Hepatocyte (in vitro differentiated cells): ENCODE measurements around the gene P2RY14. TPM values are rescaled to one million over a fixed set of nuclear protein-coding genes. Genes with fewer than 3 reads are reported as not detected.

Experiments used
- DNase-seq: peaks from one replicate; pipeline ENCODE4 v3.0.0-alpha.2; 2016; ENCODE audit warnings: low spot score
- H2AFZ ChIP-seq: fragments of 200-600 bp; sonication (generic); 2 replicates; pipeline ENCODE4 v1.6.0; 2016; ENCODE audit warnings: antibody characterized with exemption, mild to moderate bottlenecking
- H3K27ac ChIP-seq: fragments of 200-600 bp; sonication (generic); 2 replicates; pipeline ENCODE4 v1.5.1; 2016; ENCODE audit warnings: mild to moderate bottlenecking
- H3K27me3 ChIP-seq: fragments of 200-600 bp; sonication (generic); 2 replicates; pipeline ENCODE4 v1.6.1; 2016
- H3K36me3 ChIP-seq: fragments of 200-600 bp; sonication (generic); replicated peaks from 2 replicates; pipeline ENCODE4 v1.5.1; 2016; ENCODE audit warnings: low read depth; ENCODE audit not compliant: insufficient read depth
- H3K4me1 ChIP-seq: fragments of 200-600 bp; sonication (generic); 2 replicates; pipeline ENCODE4 v1.5.1; 2016; ENCODE audit warnings: mild to moderate bottlenecking, moderate library complexity; ENCODE audit not compliant: insufficient read depth
- H3K4me2 ChIP-seq: fragments of 200-600 bp; sonication (generic); 2 replicates; pipeline ENCODE4 v1.6.0; 2016
- H3K4me3 ChIP-seq: fragments of 200-600 bp; sonication (generic); 2 replicates; pipeline ENCODE4 v1.5.1; 2016; ENCODE audit warnings: mild to moderate bottlenecking
- H3K79me2 ChIP-seq: fragments of 200-600 bp; sonication (generic); 2 replicates; pipeline ENCODE4 v1.6.0; 2017; ENCODE audit warnings: mild to moderate bottlenecking
- H3K9me2 ChIP-seq: fragments of 200-600 bp; sonication (generic); replicated peaks from 2 replicates; pipeline ENCODE4 v1.6.0; 2017; ENCODE audit warnings: mild to moderate bottlenecking; ENCODE audit not compliant: insufficient read depth
- H3K9me3 ChIP-seq: fragments of 200-600 bp; sonication (generic); 2 replicates; pipeline ENCODE4 v1.5.1; 2016; ENCODE audit warnings: low read depth, mild to moderate bottlenecking
- H4K20me1 ChIP-seq: fragments of 200-600 bp; sonication (generic); 2 replicates; pipeline ENCODE4 v1.6.0; 2016; ENCODE audit warnings: mild to moderate bottlenecking; ENCODE audit not compliant: insufficient read depth, poor library complexity, severe bottlenecking
- CTCF ChIP-seq: fragments of 200-600 bp; sonication (generic); IDR thresholded peaks from 2 replicates; pipeline ENCODE4 v1.5.1; 2016; ENCODE audit warnings: antibody characterized with exemption, mild to moderate bottlenecking; ENCODE audit not compliant: poor library complexity
- EZH2 ChIP-seq: fragments of 200-600 bp; sonication (generic); IDR thresholded peaks from 2 replicates; pipeline ENCODE4 v1.6.1; 2016; ENCODE audit warnings: antibody characterized with exemption, mild to moderate bottlenecking, borderline replicate concordance
- EZH2phosphoT487 ChIP-seq: fragments of 200-600 bp; sonication (generic); IDR thresholded peaks from one replicate; pipeline ENCODE4 v1.6.1; 2018; ENCODE audit warnings: antibody characterized with exemption, mild to moderate bottlenecking, low read depth, moderate library complexity; ENCODE audit not compliant: unreplicated experiment, severe bottlenecking
- WGBS: methylation state at CpG from one replicate; pipeline ENCODE4 v1.1.6; 2016; ENCODE audit warnings: low lambda C conversion rate; ENCODE audit errors: missing lambda C conversion rate; 5-methylcytosine and 5-hydroxymethylcytosine counted together
- polyA plus RNA-seq: library from polyadenylated mRNA; unstranded; fragments of >200 nt; fragmentation: Nextera tagmentation; extraction: Ambion mirVana; gene quantifications from 2 replicates; pipeline ENCODE4 v1.2.1, GENCODE V29; 2016
- total RNA-seq: library from RNA; depleted of rRNA; stranded (reverse); fragments of >200 nt; gene quantifications from 2 replicates; pipeline ENCODE4 v1.2.3, GENCODE V29; 2014

P2RY14 gene
- total and polyA plus RNA-seq, 2 experiments from 2014 or later, result 0.11 TPM; not detected in 1

- no peak for TF ChIP-seq EZH2
- no peak for TF ChIP-seq CTCF
- TF ChIP-seq EZH2phosphoT487, result no peak
- no peaks in the 10 kb centered on the region for H4K20me1 ChIP-seq
- H3K4me1 ChIP-seq, result peaks cover 21% of the 10 kb centered on the region
- H2AFZ ChIP-seq, result no peak overlapping the region
- peak overlapping the region; percentile 29 for H3K4me2 ChIP-seq
- H3K9me2 ChIP-seq, result no peaks in the 10 kb centered on the region
- no peaks in the 10 kb centered on the region for H3K27me3 ChIP-seq
- H3K9me3 ChIP-seq, result no peaks in the 10 kb centered on the region
- 49% methylated on average over 8 of the region's 8 CpGs for WGBS
- H3K79me2 ChIP-seq, result no peaks in the 10 kb centered on the region
- no peaks in the 10 kb centered on the region for H3K36me3 ChIP-seq
- peak overlapping the region; percentile 21 for H3K27ac ChIP-seq
- no peak overlapping the region for H3K4me3 ChIP-seq
- DNase-seq, result no peak
Measured at GRCh38 chr3:151262871-151263525, 15.3 kb downstream of the P2RY14 start.

- H3K79me2 ChIP-seq, result no peaks in the 10 kb centered on the region
- no peaks in the 10 kb centered on the region for H3K36me3 ChIP-seq
- H3K9me3 ChIP-seq, result no peaks in the 10 kb centered on the region
- no peak for DNase-seq
- no peaks in the 10 kb centered on the region for H3K27me3 ChIP-seq
- H3K27ac ChIP-seq, result peak overlapping the region; percentile 44
- H3K4me2 ChIP-seq, result peak overlapping the region; percentile 2
- no peak overlapping the region for H2AFZ ChIP-seq
- 42% methylated on average over 3 of the region's 3 CpGs for WGBS
- H4K20me1 ChIP-seq, result no peaks in the 10 kb centered on the region
- H3K9me2 ChIP-seq, result no peaks in the 10 kb centered on the region
- peaks cover 21% of the 10 kb centered on the region for H3K4me1 ChIP-seq
- no peak overlapping the region for H3K4me3 ChIP-seq
- TF ChIP-seq EZH2, result no peak
- TF ChIP-seq CTCF, result no peak
- no peak for TF ChIP-seq EZH2phosphoT487
Measured at GRCh38 chr3:151259664-151260063, 18.7 kb downstream of the P2RY14 start.

GRCh38 chr3:151256749-151257148 is 21.6 kb downstream of the P2RY14 start:
- no peak overlapping the region for H2AFZ ChIP-seq
- H3K36me3 ChIP-seq, result no peaks in the 10 kb centered on the region
- H3K9me2 ChIP-seq, result no peaks in the 10 kb centered on the region
- no peak overlapping the region for H3K4me2 ChIP-seq
- no peaks in the 10 kb centered on the region for H3K79me2 ChIP-seq
- H3K4me3 ChIP-seq, result no peak overlapping the region
- no peak for DNase-seq
- H3K27me3 ChIP-seq, result no peaks in the 10 kb centered on the region
- no peaks in the 10 kb centered on the region for H3K9me3 ChIP-seq
- peaks cover 15% of the 10 kb centered on the region for H3K4me1 ChIP-seq
- no peaks in the 10 kb centered on the region for H4K20me1 ChIP-seq
- 94% methylated on average over 1 of the region's 1 CpG for WGBS
- no peak for TF ChIP-seq EZH2phosphoT487
- TF ChIP-seq EZH2, result no peak
- TF ChIP-seq CTCF, result no peak
- no peak overlapping the region for H3K27ac ChIP-seq
